GM12878 (cell line): Measurements from ENCODE around the gene TBXAS1. TPM values are rescaled to one million over a fixed set of nuclear protein-coding genes. Genes with fewer than 3 reads are reported as not detected.

ENCODE experiments used
- ATAC-seq: fragments of 200-7000 bp; cut with Tn5 transposase; 3 replicates; pipeline ENCODE4 v1.9.1; 2020; ENCODE audit warnings: mild to moderate bottlenecking, moderate library complexity
- BruUV-seq: library from RNA; stranded (reverse); fragments of 400-500 nt; replicated peaks from 2 replicates; lab custom pipeline; 2021; lab: Mats Ljungman, UMichigan
- CTCF ChIA-PET: fragments of 300-600 bp; sonication (Branson Sonifier 250); formaldehyde crosslinking; extraction: SDS; loops from one replicate; lab custom pipeline; 2021; ENCODE audit warnings: inconsistent platforms; lab: Yijun Ruan, JAX
- POLR2A ChIA-PET: fragments of 350-600 bp; formaldehyde crosslinking; extraction: SDS; loops from one replicate; lab custom pipeline; 2021; ENCODE audit warnings: inconsistent platforms; lab: Charles Lee
- RAD21 ChIA-PET: fragments of 300-600 bp; sonication (Branson Sonifier 250); formaldehyde crosslinking; loops from one replicate; lab custom pipeline; 2023; ENCODE audit warnings: antibody characterized with exemption; ENCODE audit not compliant: unreplicated experiment; lab: Charles Lee
- SMC1A ChIA-PET: fragments of 300-600 bp; sonication (Branson Sonifier 250); formaldehyde crosslinking; loops from one replicate; lab custom pipeline; 2023; ENCODE audit not compliant: unreplicated experiment, uncharacterized antibody; lab: Charles Lee
- DNase-seq: peaks from one replicate; pipeline ENCODE4 v3.0.0-alpha.2; 2011; ENCODE audit warnings: low read depth, low spot score
- FAIRE-seq: peaks from 3 replicates; lab custom pipeline; 2011; peaks lifted over from hg19 to GRCh38; lab: Jason Lieb, UNC
- H2AFZ ChIP-seq: 2 replicates; pipeline ENCODE4 v1.6.0; 2011; ENCODE audit warnings: low read depth, low read length, control low read depth; ENCODE audit not compliant: control insufficient read depth
- H3K27ac ChIP-seq: 2 replicates; pipeline ENCODE4 v1.5.1; 2011; ENCODE audit warnings: control low read depth; ENCODE audit not compliant: control insufficient read depth, insufficient read depth
- H3K27me3 ChIP-seq, 2 experiments: replicated peaks in 1 of 2; 2 replicates each; pipeline versions ENCODE4 v1.6.0 to v1.6.1; 2011; ENCODE audit warnings: low read length in 1 of 2; ENCODE audit not compliant: control insufficient read depth in 2 of 2, insufficient read depth in 2 of 2
- H3K36me3 ChIP-seq, 2 experiments: 2 replicates each; pipeline ENCODE4 v1.5.1; 2011; ENCODE audit warnings: low read length in 1 of 2; ENCODE audit not compliant: control insufficient read depth in 2 of 2, insufficient read depth in 2 of 2
- H3K4me1 ChIP-seq: 2 replicates; pipeline ENCODE4 v1.6.1; 2011; ENCODE audit warnings: mild to moderate bottlenecking, low read length, moderate library complexity, mixed read lengths; ENCODE audit not compliant: control insufficient read depth, insufficient read depth
- H3K4me2 ChIP-seq: 2 replicates; pipeline ENCODE4 v1.6.0; 2011; ENCODE audit warnings: control low read depth; ENCODE audit not compliant: control insufficient read depth, insufficient read depth
- H3K4me3 ChIP-seq: fragments of 200-600 bp; sonication (generic); 2 replicates; pipeline ENCODE4 v1.5.1; 2016
- H3K79me2 ChIP-seq: 2 replicates; pipeline ENCODE4 v1.6.0; 2011; ENCODE audit warnings: low read length; ENCODE audit not compliant: control insufficient read depth, insufficient read depth
- H3K9ac ChIP-seq: 2 replicates; pipeline ENCODE4 v1.8.0; 2011; ENCODE audit warnings: low read length, control low read depth, mixed read lengths; ENCODE audit not compliant: control insufficient read depth, insufficient read depth
- H3K9me3 ChIP-seq: replicated peaks from 3 replicates; pipeline ENCODE4 v1.5.1; 2011; ENCODE audit warnings: mild to moderate bottlenecking, low read length; ENCODE audit not compliant: control insufficient read depth, insufficient read depth
- H4K20me1 ChIP-seq: 2 replicates; pipeline ENCODE4 v1.6.0; 2011; ENCODE audit not compliant: control insufficient read depth, insufficient read depth
- BRCA1 ChIP-seq: IDR thresholded peaks from 2 replicates; pipeline ENCODE4 v1.6.1; 2011; ENCODE audit warnings: low read depth, low read length, improper control_type of control experiment
- CBX3 ChIP-seq: fragments of 200-600 bp; sonication (generic); IDR thresholded peaks from 2 replicates; pipeline ENCODE4 v1.6.1; 2016; ENCODE audit warnings: low read depth, borderline replicate concordance
- NRF1 ChIP-seq: conservative IDR thresholded peaks from 2 replicates; pipeline ENCODE4 v1.6.1; 2011; ENCODE audit warnings: mild to moderate bottlenecking, low read depth, low read length, improper control_type of control experiment
- SUZ12 ChIP-seq: fragments of 200-600 bp; sonication (generic); IDR thresholded peaks from one replicate; pipeline ENCODE4 v1.6.1; 2018; ENCODE audit warnings: antibody characterized with exemption, mild to moderate bottlenecking; ENCODE audit not compliant: unreplicated experiment
- TARDBP ChIP-seq: IDR thresholded peaks from 2 replicates; pipeline ENCODE4 v1.6.1; 2016; ENCODE audit warnings: borderline replicate concordance
- WRNIP1 ChIP-seq: IDR thresholded peaks from 2 replicates; pipeline ENCODE4 v1.6.1; 2011; ENCODE audit warnings: low read depth, low read length, improper control_type of control experiment, borderline replicate concordance
- WGBS: methylation state at CpG from one replicate; pipeline ENCODE4 v1.1.6; 2016; ENCODE audit warnings: low lambda C conversion rate; ENCODE audit not compliant: insufficient replicate concordance, insufficient coverage; ENCODE audit errors: missing lambda C conversion rate; 5-methylcytosine and 5-hydroxymethylcytosine counted together
- in situ Hi-C: fragments of 300-500 bp; cut with MboI; formaldehyde crosslinking; loops from 9 replicates; pipeline ENCODE4 v1.14.3; 2018; ENCODE audit warnings: mixed read lengths
- intact Hi-C: fragments of 100-400 bp; cut with micrococcal nuclease; formaldehyde crosslinking; loops from one replicate; pipeline ENCODE4 v1.14.2; 2022; ENCODE audit not compliant: unreplicated experiment
- polyA plus RNA-seq, 11 experiments: library from polyadenylated mRNA; depleted of rRNA in 4 of 11; unstranded in 6 of 11; stranded (reverse) in 5 of 11; fragments of >200 nt; fragmentation: Nextera tagmentation in 4 of 11; fragmentation: Illumina TruSeq in 1 of 11; extraction: Ambion mirVana in 4 of 11; extraction: Trizol in 1 of 11; gene quantifications; 1 replicate in 1 of 11; 2 replicates in 10 of 11; pipeline versions ENCODE4 v1.2.1 to v1.2.3, GENCODE V29; 2011 to 2016; ENCODE audit warnings: inconsistent platforms in 2 of 11, missing spikeins in 2 of 11, low read depth in 1 of 11
- total RNA-seq, 4 experiments: library from RNA; depleted of rRNA in 3 of 4; stranded (reverse); fragments of >200 nt in 3 of 4; fragmentation: Illumina TruSeq in 1 of 4; extraction: Trizol in 1 of 4; gene quantifications; 2 replicates each; pipeline versions ENCODE4 v1.2.1 to v1.2.3, GENCODE V29; 2013 to 2021
- TF ChIP-seq, protein P1 (sequence below): IDR thresholded peaks from 2 replicates; pipeline ENCODE4 v1.6.1; 2012; ENCODE audit warnings: mild to moderate bottlenecking, low read depth, low read length
- TF ChIP-seq, protein P2 (sequence below): IDR thresholded peaks from 2 replicates; pipeline ENCODE4 v1.6.1; 2012; ENCODE audit warnings: low read length, inconsistent platforms
- TF ChIP-seq, protein P3 (sequence below): IDR thresholded peaks from 2 replicates; pipeline ENCODE4 v1.6.1; 2012; ENCODE audit warnings: low read depth, low read length, improper control_type of control experiment
- TF ChIP-seq, protein P4 (sequence below): IDR thresholded peaks from 2 replicates; pipeline ENCODE4 v1.6.1; 2011; ENCODE audit warnings: mild to moderate bottlenecking, low read depth, low read length, moderate library complexity; ENCODE audit not compliant: insufficient replicate concordance

TBXAS1 gene
- total and polyA plus RNA-seq, 10 of the 15 experiments (the other 5 are each of a cell fraction or from before 2014, with no cell fraction given) = 1.5 to 32.7 (median 16.3) TPM

DNA sequence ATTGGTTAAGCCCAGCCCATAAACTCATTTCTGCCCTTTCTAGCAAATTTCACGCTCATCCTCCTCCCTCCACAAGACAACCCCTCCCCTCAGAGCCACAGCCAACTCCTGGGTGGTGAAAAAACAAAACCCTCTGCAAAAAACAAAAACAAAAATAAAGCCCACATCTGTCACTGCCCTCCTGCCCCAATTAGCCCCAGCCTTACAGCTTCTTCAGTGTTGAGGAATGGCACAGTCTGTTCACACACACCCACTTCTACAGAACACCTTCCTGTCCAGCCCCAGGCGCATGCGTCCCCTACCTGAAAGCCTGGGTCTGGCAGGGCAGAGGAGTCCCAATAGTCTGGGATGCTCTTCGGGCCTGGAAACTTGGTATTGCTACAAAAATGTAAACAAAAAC is 199.2 kb downstream of the TBXAS1 start:
- no peaks in the 10 kb centered on the region for H3K4me1 ChIP-seq
- H3K9ac ChIP-seq = no peak overlapping the region
- TF ChIP-seq, protein P1, sequence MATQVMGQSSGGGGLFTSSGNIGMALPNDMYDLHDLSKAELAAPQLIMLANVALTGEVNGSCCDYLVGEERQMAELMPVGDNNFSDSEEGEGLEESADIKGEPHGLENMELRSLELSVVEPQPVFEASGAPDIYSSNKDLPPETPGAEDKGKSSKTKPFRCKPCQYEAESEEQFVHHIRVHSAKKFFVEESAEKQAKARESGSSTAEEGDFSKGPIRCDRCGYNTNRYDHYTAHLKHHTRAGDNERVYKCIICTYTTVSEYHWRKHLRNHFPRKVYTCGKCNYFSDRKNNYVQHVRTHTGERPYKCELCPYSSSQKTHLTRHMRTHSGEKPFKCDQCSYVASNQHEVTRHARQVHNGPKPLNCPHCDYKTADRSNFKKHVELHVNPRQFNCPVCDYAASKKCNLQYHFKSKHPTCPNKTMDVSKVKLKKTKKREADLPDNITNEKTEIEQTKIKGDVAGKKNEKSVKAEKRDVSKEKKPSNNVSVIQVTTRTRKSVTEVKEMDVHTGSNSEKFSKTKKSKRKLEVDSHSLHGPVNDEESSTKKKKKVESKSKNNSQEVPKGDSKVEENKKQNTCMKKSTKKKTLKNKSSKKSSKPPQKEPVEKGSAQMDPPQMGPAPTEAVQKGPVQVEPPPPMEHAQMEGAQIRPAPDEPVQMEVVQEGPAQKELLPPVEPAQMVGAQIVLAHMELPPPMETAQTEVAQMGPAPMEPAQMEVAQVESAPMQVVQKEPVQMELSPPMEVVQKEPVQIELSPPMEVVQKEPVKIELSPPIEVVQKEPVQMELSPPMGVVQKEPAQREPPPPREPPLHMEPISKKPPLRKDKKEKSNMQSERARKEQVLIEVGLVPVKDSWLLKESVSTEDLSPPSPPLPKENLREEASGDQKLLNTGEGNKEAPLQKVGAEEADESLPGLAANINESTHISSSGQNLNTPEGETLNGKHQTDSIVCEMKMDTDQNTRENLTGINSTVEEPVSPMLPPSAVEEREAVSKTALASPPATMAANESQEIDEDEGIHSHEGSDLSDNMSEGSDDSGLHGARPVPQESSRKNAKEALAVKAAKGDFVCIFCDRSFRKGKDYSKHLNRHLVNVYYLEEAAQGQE = no peak
- TF ChIP-seq CBX3 (no peak), NRF1 (no peak), WRNIP1 (no peak), BRCA1 (no peak), TARDBP (no peak), SUZ12 (no peak)
- TF ChIP-seq, protein P2, sequence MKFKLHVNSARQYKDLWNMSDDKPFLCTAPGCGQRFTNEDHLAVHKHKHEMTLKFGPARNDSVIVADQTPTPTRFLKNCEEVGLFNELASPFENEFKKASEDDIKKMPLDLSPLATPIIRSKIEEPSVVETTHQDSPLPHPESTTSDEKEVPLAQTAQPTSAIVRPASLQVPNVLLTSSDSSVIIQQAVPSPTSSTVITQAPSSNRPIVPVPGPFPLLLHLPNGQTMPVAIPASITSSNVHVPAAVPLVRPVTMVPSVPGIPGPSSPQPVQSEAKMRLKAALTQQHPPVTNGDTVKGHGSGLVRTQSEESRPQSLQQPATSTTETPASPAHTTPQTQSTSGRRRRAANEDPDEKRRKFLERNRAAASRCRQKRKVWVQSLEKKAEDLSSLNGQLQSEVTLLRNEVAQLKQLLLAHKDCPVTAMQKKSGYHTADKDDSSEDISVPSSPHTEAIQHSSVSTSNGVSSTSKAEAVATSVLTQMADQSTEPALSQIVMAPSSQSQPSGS = no peak
- TF ChIP-seq, protein P3, sequence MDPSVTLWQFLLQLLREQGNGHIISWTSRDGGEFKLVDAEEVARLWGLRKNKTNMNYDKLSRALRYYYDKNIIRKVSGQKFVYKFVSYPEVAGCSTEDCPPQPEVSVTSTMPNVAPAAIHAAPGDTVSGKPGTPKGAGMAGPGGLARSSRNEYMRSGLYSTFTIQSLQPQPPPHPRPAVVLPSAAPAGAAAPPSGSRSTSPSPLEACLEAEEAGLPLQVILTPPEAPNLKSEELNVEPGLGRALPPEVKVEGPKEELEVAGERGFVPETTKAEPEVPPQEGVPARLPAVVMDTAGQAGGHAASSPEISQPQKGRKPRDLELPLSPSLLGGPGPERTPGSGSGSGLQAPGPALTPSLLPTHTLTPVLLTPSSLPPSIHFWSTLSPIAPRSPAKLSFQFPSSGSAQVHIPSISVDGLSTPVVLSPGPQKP = no peak
- TF ChIP-seq, protein P4, sequence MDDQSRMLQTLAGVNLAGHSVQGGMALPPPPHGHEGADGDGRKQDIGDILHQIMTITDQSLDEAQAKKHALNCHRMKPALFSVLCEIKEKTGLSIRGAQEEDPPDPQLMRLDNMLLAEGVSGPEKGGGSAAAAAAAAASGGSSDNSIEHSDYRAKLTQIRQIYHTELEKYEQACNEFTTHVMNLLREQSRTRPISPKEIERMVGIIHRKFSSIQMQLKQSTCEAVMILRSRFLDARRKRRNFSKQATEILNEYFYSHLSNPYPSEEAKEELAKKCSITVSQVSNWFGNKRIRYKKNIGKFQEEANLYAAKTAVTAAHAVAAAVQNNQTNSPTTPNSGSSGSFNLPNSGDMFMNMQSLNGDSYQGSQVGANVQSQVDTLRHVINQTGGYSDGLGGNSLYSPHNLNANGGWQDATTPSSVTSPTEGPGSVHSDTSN = no peak
- H3K4me2 ChIP-seq = no peak overlapping the region
- RAD21 ChIA-PET = no interaction called here
- peaks cover 4 to 5% of the 10 kb centered on the region in 2 experiments; a peak in 3 of 4 replicates for H3K36me3 ChIP-seq
- FAIRE-seq (no peak), DNase-seq (no peak), ATAC-seq (no peak)
- in situ Hi-C loops (no loop called here), intact Hi-C loops (no loop called here)
- POLR2A ChIA-PET = no interaction called here
- no peaks in the 10 kb centered on the region for H4K20me1 ChIP-seq
- no peaks in the 10 kb centered on the region for H3K9me3 ChIP-seq
- no TSS peak for BruUV-seq
- CTCF ChIA-PET = no interaction called here
- H2AFZ ChIP-seq = no peak overlapping the region
- WGBS = 97% methylated on average over 4 of the region's 4 CpGs
- H3K79me2 ChIP-seq = no peaks in the 10 kb centered on the region
- H3K4me3 ChIP-seq = no peak overlapping the region
- H3K27ac ChIP-seq = no peak overlapping the region
- H3K27me3 ChIP-seq = no peaks in the 10 kb centered on the region
- SMC1A ChIA-PET = no interaction called here
